ENCODE results near the gene BTNL8. TPM values are rescaled to one million over a fixed set of nuclear protein-coding genes. Genes with fewer than 3 reads are reported as not detected.

Gene BTNL8
- total and polyA plus RNA-seq, 2 of the 13 experiments (the other 11 are each of a cell fraction or from before 2014, with no cell fraction given), result not detected

DNA sequence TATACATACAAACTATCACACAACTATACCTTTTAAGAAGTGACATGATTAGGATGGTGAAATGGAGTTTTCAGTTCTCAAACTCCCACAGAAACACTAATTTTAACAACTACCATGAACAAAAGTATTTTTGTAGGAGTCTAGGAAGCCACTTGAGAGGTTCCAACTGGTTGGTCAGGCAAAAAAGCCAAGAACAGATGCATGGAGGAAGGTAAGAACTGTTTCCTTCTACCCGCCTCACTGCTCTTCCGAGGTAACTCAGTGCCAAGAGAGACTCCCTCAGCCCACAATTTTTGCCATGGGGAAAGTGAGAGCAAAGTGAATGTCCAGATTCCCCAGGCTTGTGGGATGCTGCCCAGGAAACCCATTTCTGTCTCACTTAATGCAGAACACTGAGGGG lies 15.7 kb downstream of the BTNL8 start:
- H4K20me1 ChIP-seq (ENCODE audit: insufficient read depth, low read length), result no peaks in the 10 kb centered on the region
- H2AFZ ChIP-seq (ENCODE audit: low read length), result no peak overlapping the region
- in situ Hi-C loops (cut with HindIII; ENCODE audit: extremely low pct_ligation_motif_present, low pct_unique_long_range_greater_than_20kb), result no loop called here
- H3K79me2 ChIP-seq (ENCODE audit: insufficient read depth, low read length), result no peaks in the 10 kb centered on the region
- H3K4me1 ChIP-seq (ENCODE audit: insufficient read depth, low read length), result no peaks in the 10 kb centered on the region
- ATAC-seq (no peak), DNase-seq (ENCODE audit: low spot score) (no peak), FAIRE-seq (no peak)
- no peaks in the 10 kb centered on the region; a peak in 2 of 5 replicates for H3K27me3 ChIP-seq (ENCODE audit: control insufficient read depth in 1 of 2, insufficient read depth in 2 of 2, low read length in 2 of 2)
- no peak overlapping the region for H3K4me3 ChIP-seq (replicated peaks in 1 of 3; ENCODE audit: insufficient read depth in 1 of 3, low read depth in 2 of 3, low read length in 3 of 3)
- POLR2A ChIA-PET, result no interaction called here
- 34% methylated on average over 2 of the region's 2 CpGs for WGBS (ENCODE audit: low lambda C conversion rate)
- H3K4me2 ChIP-seq (ENCODE audit: low read depth, low read length), result no peak overlapping the region
- no peak overlapping the region for H3K9ac ChIP-seq (ENCODE audit: insufficient read depth, low read depth, low read length)
- no peaks in the 10 kb centered on the region for H3K9me3 ChIP-seq (ENCODE audit: low read length)
- CTCF ChIA-PET (ENCODE audit: low intra/inter-chr PET ratio, low total read pairs), result no interaction called here
- no peak overlapping the region for H3K27ac ChIP-seq (ENCODE audit: extremely low read length, insufficient read depth, low read length)
- no TSS peak for BruUV-seq (replicated peaks)
- intact Hi-C loops (cut with micrococcal nuclease; ENCODE audit: unreplicated experiment), result no loop called here
- H3K36me3 ChIP-seq (replicated peaks in 1 of 2; ENCODE audit: control insufficient read depth in 1 of 2, insufficient read depth in 2 of 2, low read length in 2 of 2), result no peaks in the 10 kb centered on the region
- TF ChIP-seq HIVEP1 (CRISPR knock-in tag; IDR thresholded peaks at IDR 0.05), result no peak
- no peak for TF ChIP-seq MTA3 (CRISPR knock-in tag; IDR thresholded peaks at IDR 0.05)
- TF ChIP-seq ZNF773 (CRISPR knock-in tag; IDR thresholded peaks at IDR 0.05; ENCODE audit: borderline replicate concordance), result no peak
- TF ChIP-seq ZNF784 (CRISPR knock-in tag; IDR thresholded peaks at IDR 0.05; ENCODE audit: borderline replicate concordance), result no peak
- TF ChIP-seq GPN1 (CRISPR knock-in tag; IDR thresholded peaks at IDR 0.05; ENCODE audit: borderline replicate concordance), result no peak
- no peak for TF ChIP-seq TGIF2 (CRISPR knock-in tag; IDR thresholded peaks at IDR 0.05)
- TF ChIP-seq ZNF674 (CRISPR knock-in tag; IDR thresholded peaks at IDR 0.05; ENCODE audit: low read depth), result no peak
- TF ChIP-seq DZIP1 (CRISPR knock-in tag; IDR thresholded peaks at IDR 0.05), result no peak
- TF ChIP-seq MAFG (CRISPR knock-in tag; IDR thresholded peaks at IDR 0.05), result no peak
- TF ChIP-seq ZNF280D (CRISPR knock-in tag; IDR thresholded peaks at IDR 0.05), result no peak
- no peak for TF ChIP-seq ZNF788 (CRISPR knock-in tag; IDR thresholded peaks at IDR 0.05; ENCODE audit: borderline replicate concordance)
- no peak for TF ChIP-seq ZMAT3 (CRISPR knock-in tag; conservative IDR thresholded peaks at IDR 0.05)
- TF ChIP-seq, protein P1, sequence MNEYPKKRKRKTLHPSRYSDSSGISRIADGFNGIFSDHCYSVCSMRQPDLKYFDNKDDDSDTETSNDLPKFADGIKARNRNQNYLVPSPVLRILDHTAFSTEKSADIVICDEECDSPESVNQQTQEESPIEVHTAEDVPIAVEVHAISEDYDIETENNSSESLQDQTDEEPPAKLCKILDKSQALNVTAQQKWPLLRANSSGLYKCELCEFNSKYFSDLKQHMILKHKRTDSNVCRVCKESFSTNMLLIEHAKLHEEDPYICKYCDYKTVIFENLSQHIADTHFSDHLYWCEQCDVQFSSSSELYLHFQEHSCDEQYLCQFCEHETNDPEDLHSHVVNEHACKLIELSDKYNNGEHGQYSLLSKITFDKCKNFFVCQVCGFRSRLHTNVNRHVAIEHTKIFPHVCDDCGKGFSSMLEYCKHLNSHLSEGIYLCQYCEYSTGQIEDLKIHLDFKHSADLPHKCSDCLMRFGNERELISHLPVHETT (CRISPR knock-in tag; conservative IDR thresholded peaks at IDR 0.05), result no peak
- TF ChIP-seq, protein P2, sequence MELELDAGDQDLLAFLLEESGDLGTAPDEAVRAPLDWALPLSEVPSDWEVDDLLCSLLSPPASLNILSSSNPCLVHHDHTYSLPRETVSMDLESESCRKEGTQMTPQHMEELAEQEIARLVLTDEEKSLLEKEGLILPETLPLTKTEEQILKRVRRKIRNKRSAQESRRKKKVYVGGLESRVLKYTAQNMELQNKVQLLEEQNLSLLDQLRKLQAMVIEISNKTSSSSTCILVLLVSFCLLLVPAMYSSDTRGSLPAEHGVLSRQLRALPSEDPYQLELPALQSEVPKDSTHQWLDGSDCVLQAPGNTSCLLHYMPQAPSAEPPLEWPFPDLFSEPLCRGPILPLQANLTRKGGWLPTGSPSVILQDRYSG (CRISPR knock-in tag; IDR thresholded peaks at IDR 0.05), result no peak
- no peak for TF ChIP-seq KLF13 (CRISPR knock-in tag; IDR thresholded peaks at IDR 0.05)
- no peak for TF ChIP-seq DNMT1 (CRISPR knock-in tag; IDR thresholded peaks at IDR 0.05)

Measured in HepG2 (cell line).